VCaP (cell line): ENCODE results near the gene RGS12.
"Not testable (repeated sequence)": the region's sequence is repeated elsewhere in the genome, so short reads cannot be mapped to it uniquely, and the experiment has no call there.

ENCODE experiments used
- H3K27ac ChIP-seq: fragments of 450-650 bp; 2 replicates; pipeline ENCODE4 v1.5.1; 2017
- CTCF ChIP-seq: fragments of 450-650 bp; conservative IDR thresholded peaks from 2 replicates; pipeline ENCODE4 v1.5.1; 2017; ENCODE audit warnings: mild to moderate bottlenecking, moderate library complexity

RGS12 gene

GRCh38 chr4:3299976-3300671 lies 7.3 kb downstream of the RGS12 start:
- no peak for TF ChIP-seq CTCF
- no peak overlapping the region for H3K27ac ChIP-seq

GRCh38 chr4:3300882-3301281 lies 8.1 kb downstream of the RGS12 start:
- not testable (repeated sequence) for H3K27ac ChIP-seq

- TF ChIP-seq CTCF, result no peak
- H3K27ac ChIP-seq, result no peak overlapping the region
Measured at GRCh38 chr4:3301450-3302172, 8.8 kb downstream of the RGS12 start.

- no peak for TF ChIP-seq CTCF
- H3K27ac ChIP-seq, result no peak overlapping the region
Measured at GRCh38 chr4:3302173-3302785, 9.5 kb downstream of the RGS12 start.

GRCh38 chr4:3302786-3303564 lies 10.2 kb downstream of the RGS12 start:
- no peak overlapping the region for H3K27ac ChIP-seq
- no peak for TF ChIP-seq CTCF

- TF ChIP-seq CTCF, result no peak
Measured at GRCh38 chr4:3303565-3303824, 10.7 kb downstream of the RGS12 start.

GRCh38 chr4:3303923-3304710 lies 11.3 kb downstream of the RGS12 start:
- no peak for TF ChIP-seq CTCF
- peak overlapping the region; percentile 39; the same call in 1 of the 2 replicates for H3K27ac ChIP-seq

More at GRCh38 chr4:3303565-3303824, 10.7 kb downstream of the RGS12 start:
- no peak overlapping the region for H3K27ac ChIP-seq
